Measurements from ENCODE around the gene GIN1. TPM values are rescaled to one million over a fixed set of nuclear protein-coding genes. Genes with fewer than 3 reads are reported as not detected.
A peak's percentile ranks its signal among the peaks of the same experiment; 100 is the strongest.

Gene GIN1
- total and polyA plus RNA-seq, 4 donors: 1.8 to 6.4 (median 4.0) TPM

DNA sequence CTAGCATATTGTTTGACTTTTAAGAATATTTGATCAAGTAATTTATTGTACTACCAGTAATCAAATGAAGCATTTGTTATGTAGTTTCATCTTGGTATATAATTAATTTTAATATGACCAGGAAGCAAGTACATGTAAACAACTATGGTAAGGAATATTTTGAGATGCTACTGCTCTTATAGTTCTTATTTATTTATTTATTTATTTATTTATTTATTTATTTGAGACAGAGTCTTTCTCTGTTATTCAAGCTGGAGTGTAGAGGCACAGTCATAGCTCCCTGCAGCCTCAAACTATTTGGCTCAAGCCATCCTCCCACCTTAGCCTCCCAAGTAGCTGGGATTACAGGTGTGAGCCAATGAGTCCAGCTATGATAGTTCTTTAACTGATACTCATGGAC is 8.3 kb upstream of the GIN1 start (continued):
- TF ChIP-seq REST (IDR thresholded peaks at IDR 0.05) (no peak), NR2F2 (IDR thresholded peaks at IDR 0.05) (no peak), YY1 (IDR thresholded peaks at IDR 0.05) (no peak), FOXA1 (IDR thresholded peaks at IDR 0.05) (no peak), JUND (IDR thresholded peaks at IDR 0.05) (no peak)

GRCh38 chr5:103127292-103127817 is 7.4 kb upstream of the GIN1 start:
- TF ChIP-seq JUND (IDR thresholded peaks at IDR 0.05) (no peak), NR2F2 (IDR thresholded peaks at IDR 0.05) (no peak), RAD21 (IDR thresholded peaks at IDR 0.05) (no peak), REST (IDR thresholded peaks at IDR 0.05) (no peak)
- H3K36me3 ChIP-seq (ENCODE audit: control insufficient read depth in 4 of 4, insufficient read depth in 3 of 4, low read depth in 1 of 4, low read length in 3 of 4): peaks cover 0 to 2% (median 0%) of the 10 kb centered on the region in 4 donors
- H3K27me3 ChIP-seq (ENCODE audit: control insufficient read depth in 4 of 4, insufficient read depth in 4 of 4, low read length in 3 of 4): no peaks in the 10 kb centered on the region
- H3K9me3 ChIP-seq (ENCODE audit: control insufficient read depth in 4 of 4, low read length in 3 of 4): no peaks in the 10 kb centered on the region
- H3K4me1 ChIP-seq (ENCODE audit: control insufficient read depth in 4 of 4, insufficient read depth in 4 of 4, low read length in 3 of 4): peaks cover 0 to under 1% (median 0%) of the 10 kb centered on the region in 4 donors
- no peak for DNase-seq (ENCODE audit: low spot score)
- 99% methylated on average over 2 of the region's 2 CpGs for WGBS
- H3K4me3 ChIP-seq (ENCODE audit: low read depth in 1 of 3, low read length in 3 of 3): no peak overlapping the region
- no peak overlapping the region for H3K27ac ChIP-seq (ENCODE audit: low read depth in 1 of 2, low read length in 2 of 2)
- no peak overlapping the region for H3K9ac ChIP-seq (ENCODE audit: low read depth in 1 of 2, low read length in 2 of 2)

- peaks cover 0 to 2% (median 0%) of the 10 kb centered on the region in 4 donors for H3K36me3 ChIP-seq (ENCODE audit: control insufficient read depth in 4 of 4, insufficient read depth in 3 of 4, low read depth in 1 of 4, low read length in 3 of 4)
- H3K4me3 ChIP-seq (ENCODE audit: low read depth in 1 of 3, low read length in 3 of 3): no peak overlapping the region
- no peak overlapping the region for H3K9ac ChIP-seq (ENCODE audit: low read depth in 1 of 2, low read length in 2 of 2)
- no peaks in the 10 kb centered on the region for H3K27me3 ChIP-seq (ENCODE audit: control insufficient read depth in 4 of 4, insufficient read depth in 4 of 4, low read length in 3 of 4)
- peak; percentile 36 for DNase-seq (ENCODE audit: low spot score)
- WGBS: 88% methylated on average over 5 of the region's 5 CpGs
- no peaks in the 10 kb centered on the region for H3K9me3 ChIP-seq (ENCODE audit: control insufficient read depth in 4 of 4, low read length in 3 of 4)
- peaks cover 0 to 7% (median 5%) of the 10 kb centered on the region in 4 donors for H3K4me1 ChIP-seq (ENCODE audit: control insufficient read depth in 4 of 4, insufficient read depth in 4 of 4, low read length in 3 of 4)
- no peak overlapping the region for H3K27ac ChIP-seq (ENCODE audit: low read depth in 1 of 2, low read length in 2 of 2)
- TF ChIP-seq, protein P1, sequence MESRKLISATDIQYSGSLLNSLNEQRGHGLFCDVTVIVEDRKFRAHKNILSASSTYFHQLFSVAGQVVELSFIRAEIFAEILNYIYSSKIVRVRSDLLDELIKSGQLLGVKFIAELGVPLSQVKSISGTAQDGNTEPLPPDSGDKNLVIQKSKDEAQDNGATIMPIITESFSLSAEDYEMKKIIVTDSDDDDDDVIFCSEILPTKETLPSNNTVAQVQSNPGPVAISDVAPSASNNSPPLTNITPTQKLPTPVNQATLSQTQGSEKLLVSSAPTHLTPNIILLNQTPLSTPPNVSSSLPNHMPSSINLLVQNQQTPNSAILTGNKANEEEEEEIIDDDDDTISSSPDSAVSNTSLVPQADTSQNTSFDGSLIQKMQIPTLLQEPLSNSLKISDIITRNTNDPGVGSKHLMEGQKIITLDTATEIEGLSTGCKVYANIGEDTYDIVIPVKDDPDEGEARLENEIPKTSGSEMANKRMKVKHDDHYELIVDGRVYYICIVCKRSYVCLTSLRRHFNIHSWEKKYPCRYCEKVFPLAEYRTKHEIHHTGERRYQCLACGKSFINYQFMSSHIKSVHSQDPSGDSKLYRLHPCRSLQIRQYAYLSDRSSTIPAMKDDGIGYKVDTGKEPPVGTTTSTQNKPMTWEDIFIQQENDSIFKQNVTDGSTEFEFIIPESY (IDR thresholded peaks at IDR 0.05): no peak
- TF ChIP-seq EGR1 (IDR thresholded peaks at IDR 0.05; ENCODE audit: low read depth in 2 of 2) (no peak), CTCF (IDR thresholded peaks at IDR 0.05; ENCODE audit: low read depth, low read length, missing input control) (no peak), JUND (IDR thresholded peaks at IDR 0.05) (no peak), RAD21 (IDR thresholded peaks at IDR 0.05) (no peak), MAX (IDR thresholded peaks at IDR 0.05) (no peak), NR2F2 (IDR thresholded peaks at IDR 0.05) (no peak), FOXA1 (IDR thresholded peaks at IDR 0.05) (no peak), REST (IDR thresholded peaks at IDR 0.05) (no peak), SP1 (IDR thresholded peaks at IDR 0.05) (no peak), FOXA2 (IDR thresholded peaks at IDR 0.05) (no peak), RXRA (IDR thresholded peaks at IDR 0.05) (no peak)
- TF ChIP-seq, protein P2, sequence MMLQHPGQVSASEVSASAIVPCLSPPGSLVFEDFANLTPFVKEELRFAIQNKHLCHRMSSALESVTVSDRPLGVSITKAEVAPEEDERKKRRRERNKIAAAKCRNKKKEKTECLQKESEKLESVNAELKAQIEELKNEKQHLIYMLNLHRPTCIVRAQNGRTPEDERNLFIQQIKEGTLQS (IDR thresholded peaks at IDR 0.05): no peak
Measured at GRCh38 chr5:103126557-103126956, 6.6 kb upstream of the GIN1 start.

All from liver (tissue), 9 donors.